Measurements from ENCODE around the gene GPSM3.

The GPSM3 gene

DNA sequence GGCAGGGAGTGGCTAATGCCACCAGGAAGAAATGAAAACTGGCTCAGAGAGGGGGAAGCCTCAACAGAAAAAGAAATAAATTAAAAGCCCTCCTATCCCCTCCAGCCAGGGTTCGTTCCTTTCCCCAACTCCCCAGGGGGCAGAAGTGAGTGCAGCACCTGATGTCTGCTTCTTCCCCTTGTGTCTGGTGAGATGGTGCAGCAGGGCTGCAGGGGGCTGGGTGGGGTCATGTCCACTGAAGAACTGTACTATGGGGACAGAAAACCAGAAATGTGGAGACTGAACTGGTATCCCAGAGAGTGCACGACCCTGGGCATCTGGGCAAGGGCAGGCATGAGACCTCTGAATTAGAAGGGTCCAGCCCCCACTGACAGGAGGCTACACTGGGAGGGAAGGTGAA lies 24.1 kb downstream of the GPSM3 start:
- in situ Hi-C loops (cut with HindIII; ENCODE audit: low pct_ligation_motif_present, low sequenced_read_pairs): no loop called here
- H3K27ac ChIP-seq: no peak overlapping the region
- no peak for TF ChIP-seq CTCF (IDR thresholded peaks at IDR 0.05; ENCODE audit: low read depth, low read length, missing control alignments)

GRCh38 chr6:32167761-32168262 lies 24.6 kb downstream of the GPSM3 start:
- DNase-seq: no peak
- H3K36me3 ChIP-seq (replicated peaks): peaks cover 42% of the 10 kb centered on the region
- in situ Hi-C loops (cut with HindIII; ENCODE audit: low pct_ligation_motif_present, low sequenced_read_pairs): no loop called here
- no peak for TF ChIP-seq CTCF (IDR thresholded peaks at IDR 0.05; ENCODE audit: low read depth, low read length, missing control alignments)
- H3K27ac ChIP-seq: no peak overlapping the region
- no peak overlapping the region for H3K4me3 ChIP-seq (ENCODE audit: low read depth, low read length)
- no peaks in the 10 kb centered on the region for H3K27me3 ChIP-seq (replicated peaks)

More for the DNA sequence above, 24.1 kb downstream of the GPSM3 start:
- no peak for DNase-seq
- peaks cover 42% of the 10 kb centered on the region for H3K36me3 ChIP-seq (replicated peaks)
- no peaks in the 10 kb centered on the region for H3K27me3 ChIP-seq (replicated peaks)
- no peak overlapping the region for H3K4me3 ChIP-seq (ENCODE audit: low read depth, low read length)

GRCh38 chr6:32167154-32167760 lies 25.2 kb downstream of the GPSM3 start:
- DNase-seq: no peak
- in situ Hi-C loops (cut with HindIII; ENCODE audit: low pct_ligation_motif_present, low sequenced_read_pairs): no loop called here
- Histone ChIP-seq H3K36me3 (replicated peaks) (peaks cover 43% of the 10 kb centered on the region), H3K27ac (no peak overlapping the region), H3K4me3 (ENCODE audit: low read depth, low read length) (no peak overlapping the region), H3K27me3 (replicated peaks) (no peaks in the 10 kb centered on the region)
- no peak for TF ChIP-seq CTCF (IDR thresholded peaks at IDR 0.05; ENCODE audit: low read depth, low read length, missing control alignments)

DNA sequence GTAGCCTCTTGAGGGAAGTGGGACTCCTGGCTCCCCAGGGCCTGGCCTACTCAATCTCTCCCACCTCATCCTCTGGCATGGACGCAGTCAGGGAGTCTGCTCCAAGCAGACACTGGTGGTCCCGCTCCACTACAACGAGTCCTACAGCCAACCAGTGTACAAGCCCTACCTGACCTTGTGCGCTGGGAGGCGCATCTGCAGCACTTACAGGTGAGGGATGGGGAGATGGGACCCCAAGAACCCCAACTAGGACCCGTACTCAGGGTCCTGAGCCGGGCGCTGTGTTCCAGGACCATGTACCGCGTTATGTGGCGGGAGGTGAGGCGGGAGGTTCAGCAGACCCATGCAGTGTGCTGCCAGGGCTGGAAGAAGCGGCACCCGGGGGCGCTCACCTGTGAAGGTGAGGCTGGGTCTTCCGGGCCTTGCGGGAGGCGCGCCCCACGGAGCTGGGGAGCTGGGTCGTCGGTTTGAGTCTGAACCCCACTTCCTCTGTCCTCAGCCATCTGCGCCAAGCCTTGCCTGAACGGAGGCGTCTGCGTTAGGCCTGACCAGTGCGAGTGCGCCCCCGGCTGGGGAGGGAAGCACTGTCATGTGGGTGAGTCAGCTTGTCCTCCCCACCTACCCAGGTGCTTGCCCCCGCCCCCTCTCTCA lies 25.9 kb downstream of the GPSM3 start:
- H3K27me3 ChIP-seq (replicated peaks): no peaks in the 10 kb centered on the region
- in situ Hi-C loops (cut with HindIII; ENCODE audit: low pct_ligation_motif_present, low sequenced_read_pairs): no loop called here
- H3K36me3 ChIP-seq (replicated peaks): peaks cover 45% of the 10 kb centered on the region
- DNase-seq: no peak
- TF ChIP-seq CTCF (IDR thresholded peaks at IDR 0.05; ENCODE audit: low read depth, low read length, missing control alignments): peak; percentile 49
- H3K27ac ChIP-seq: no peak overlapping the region
- no peak overlapping the region for H3K4me3 ChIP-seq (ENCODE audit: low read depth, low read length)

GRCh38 chr6:32164295-32164694 lies 28.1 kb downstream of the GPSM3 start, which contains the start of gene EGFL8:
TSS of gene EGFL8 (plus strand) at chr6:32164595. CDS start at chr6:32166166, 1,571 bp downstream.
- Histone ChIP-seq H3K4me3 (ENCODE audit: low read depth, low read length) (no peak within 1 kb of the TSS), H3K27ac (no peak within 1 kb of the TSS)
- in situ Hi-C loops (cut with HindIII; ENCODE audit: low pct_ligation_motif_present, low sequenced_read_pairs): no loop called here

More at GRCh38 chr6:32164295-32164694, 28.1 kb downstream of the GPSM3 start, which contains the start of gene EGFL8:
- Histone ChIP-seq H3K36me3 (replicated peaks) (peaks cover 30% of the 10 kb centered on the region), H3K27me3 (replicated peaks) (no peaks in the 10 kb centered on the region)
- no peak for TF ChIP-seq CTCF (IDR thresholded peaks at IDR 0.05; ENCODE audit: low read depth, low read length, missing control alignments)
- no peak for DNase-seq

Measured in brain microvascular endothelial cell (primary cell).